Measurements from ENCODE around the gene SMARCAL1.

Gene SMARCAL1

GRCh38 chr2:216392945-216393840, 19.1 kb upstream of the SMARCAL1 start:
- DNase-seq: no peak

- no peak for DNase-seq
Observed at GRCh38 chr2:216394881-216395280, 17.4 kb upstream of the SMARCAL1 start.

GRCh38 chr2:216399621-216400020, 12.7 kb upstream of the SMARCAL1 start:
- DNase-seq: no peak

- DNase-seq: no peak
Observed at GRCh38 chr2:216402751-216403150, 9.5 kb upstream of the SMARCAL1 start.

- DNase-seq: peak; percentile 52
Observed at GRCh38 chr2:216404010-216404618, 8.2 kb upstream of the SMARCAL1 start.

- DNase-seq: no peak
Observed at GRCh38 chr2:216405588-216405987, 6.7 kb upstream of the SMARCAL1 start.

- DNase-seq: no peak
Observed at GRCh38 chr2:216406826-216407225, 5.5 kb upstream of the SMARCAL1 start.

- DNase-seq: no peak
Observed at GRCh38 chr2:216408426-216409290, 3.6 kb upstream of the SMARCAL1 start.

- DNase-seq: no peak
Observed at GRCh38 chr2:216410550-216410949, 1.7 kb upstream of the SMARCAL1 start.

- no peak for DNase-seq
Observed at GRCh38 chr2:216413882-216414281, 1.6 kb downstream of the SMARCAL1 start.

- no peak for DNase-seq
Observed at GRCh38 chr2:216414772-216415319, 2.6 kb downstream of the SMARCAL1 start.

GRCh38 chr2:216415541-216415940, 3.3 kb downstream of the SMARCAL1 start:
- no peak for DNase-seq

GRCh38 chr2:216416571-216417307, 4.5 kb downstream of the SMARCAL1 start:
- DNase-seq: no peak

GRCh38 chr2:216418981-216419380, 6.7 kb downstream of the SMARCAL1 start:
- no peak for DNase-seq

- DNase-seq: no peak
Observed at GRCh38 chr2:216420367-216421101, 8.2 kb downstream of the SMARCAL1 start.

GRCh38 chr2:216423071-216423470, 10.8 kb downstream of the SMARCAL1 start:
- DNase-seq: no peak

GRCh38 chr2:216424274-216424673, 12.0 kb downstream of the SMARCAL1 start:
- DNase-seq: no peak

- DNase-seq: no peak
Observed at GRCh38 chr2:216425008-216425787, 12.9 kb downstream of the SMARCAL1 start.

GRCh38 chr2:216426166-216426777, 14.0 kb downstream of the SMARCAL1 start:
- no peak for DNase-seq

GRCh38 chr2:216426938-216427337, 14.7 kb downstream of the SMARCAL1 start:
- peak; percentile 35 for DNase-seq
